PC-9 (cell line): ENCODE results near the gene SDR42E1. TPM values are rescaled to one million over a fixed set of nuclear protein-coding genes. Genes with fewer than 3 reads are reported as not detected.
A peak's percentile ranks its signal among the peaks of the same experiment; 100 is the strongest.

Experiments used
- BruUV-seq: library from RNA; stranded (reverse); fragments of 400-500 nt; replicated peaks from 2 replicates; lab custom pipeline; 2021; lab: Mats Ljungman, UMichigan
- CTCF ChIA-PET: fragments of 300-600 bp; sonication (Branson Sonifier 250); formaldehyde crosslinking; loops from one replicate; lab custom pipeline; 2022; ENCODE audit warnings: antibody characterized with exemption; lab: Charles Lee
- POLR2A ChIA-PET: fragments of 300-600 bp; sonication (Branson Sonifier 250); formaldehyde crosslinking; loops from one replicate; lab custom pipeline; 2022; ENCODE audit warnings: antibody characterized with exemption; ENCODE audit not compliant: unreplicated experiment; lab: Charles Lee
- DNase-seq, 2 experiments: peaks; one replicate each; pipeline versions ENCODE4 v3.0.0 to v3.0.0-alpha.2; 2015 to 2022; ENCODE audit warnings: mixed read lengths in 1 of 2
- H2AFZ ChIP-seq: fragments of 200-600 bp; sonication (generic); 2 replicates; pipeline ENCODE4 v1.8.1; 2017; ENCODE audit warnings: antibody characterized with exemption
- H3F3A ChIP-seq: fragments of 200-600 bp; sonication (generic); 2 replicates; pipeline ENCODE4 v1.8.1; 2017; ENCODE audit warnings: antibody characterized with exemption, mild to moderate bottlenecking, low read depth; ENCODE audit not compliant: insufficient read depth
- H3K27ac ChIP-seq: fragments of 200-600 bp; sonication (generic); 2 replicates; pipeline ENCODE4 v1.6.1; 2016; ENCODE audit warnings: mixed run types
- H3K27me3 ChIP-seq: fragments of 200-600 bp; sonication (generic); 2 replicates; pipeline ENCODE4 v1.6.1; 2016; ENCODE audit warnings: low read depth, mixed run types; ENCODE audit not compliant: insufficient read depth
- H3K36me3 ChIP-seq: fragments of 200-600 bp; sonication (generic); 2 replicates; pipeline ENCODE4 v1.6.1; 2016; ENCODE audit warnings: low read depth, mixed run types
- H3K4me1 ChIP-seq: fragments of 200-600 bp; sonication (generic); replicated peaks from 2 replicates; pipeline ENCODE4 v1.6.1; 2016; ENCODE audit warnings: mixed run types; ENCODE audit not compliant: insufficient read depth
- H3K4me2 ChIP-seq: fragments of 200-600 bp; sonication (generic); 2 replicates; pipeline ENCODE4 v1.6.1; 2017; ENCODE audit warnings: mixed run types
- H3K4me3 ChIP-seq: fragments of 200-600 bp; sonication (generic); 2 replicates; pipeline ENCODE4 v1.6.1; 2016; ENCODE audit warnings: mixed run types
- H3K79me2 ChIP-seq: fragments of 200-600 bp; sonication (generic); 2 replicates; pipeline ENCODE4 v1.6.1; 2017; ENCODE audit warnings: low read depth, mixed run types
- H3K9me2 ChIP-seq: fragments of 200-600 bp; sonication (generic); 2 replicates; pipeline ENCODE4 v1.8.1; 2017; ENCODE audit warnings: mild to moderate bottlenecking; ENCODE audit not compliant: insufficient read depth
- H3K9me3 ChIP-seq: fragments of 200-600 bp; sonication (generic); 2 replicates; pipeline ENCODE4 v1.8.1; 2016; ENCODE audit warnings: low read depth; ENCODE audit not compliant: insufficient read depth
- H4K20me1 ChIP-seq: fragments of 200-600 bp; sonication (generic); 2 replicates; pipeline ENCODE4 v1.8.1; 2017; ENCODE audit not compliant: insufficient read depth
- CTCF ChIP-seq: fragments of 200-600 bp; sonication (generic); conservative IDR thresholded peaks from 2 replicates; pipeline ENCODE4 v1.6.1; 2017; ENCODE audit warnings: mixed run types, antibody characterized with exemption, mild to moderate bottlenecking, moderate library complexity
- EZH2 ChIP-seq: fragments of 200-600 bp; sonication (generic); IDR thresholded peaks from 2 replicates; pipeline ENCODE4 v1.8.0; 2017; ENCODE audit warnings: antibody characterized with exemption, low read depth
- intact Hi-C: fragments of 100-400 bp; cut with micrococcal nuclease; formaldehyde crosslinking; loops from one replicate; pipeline ENCODE4 v1.10.0; 2022; ENCODE audit not compliant: unreplicated experiment
- total RNA-seq: library from RNA; stranded (reverse); gene quantifications from 2 replicates; pipeline ENCODE4 v1.2.3, GENCODE V29; 2021

Gene SDR42E1
- total RNA-seq, 1 experiment from 2014 or later, result 11.6 TPM

DNA sequence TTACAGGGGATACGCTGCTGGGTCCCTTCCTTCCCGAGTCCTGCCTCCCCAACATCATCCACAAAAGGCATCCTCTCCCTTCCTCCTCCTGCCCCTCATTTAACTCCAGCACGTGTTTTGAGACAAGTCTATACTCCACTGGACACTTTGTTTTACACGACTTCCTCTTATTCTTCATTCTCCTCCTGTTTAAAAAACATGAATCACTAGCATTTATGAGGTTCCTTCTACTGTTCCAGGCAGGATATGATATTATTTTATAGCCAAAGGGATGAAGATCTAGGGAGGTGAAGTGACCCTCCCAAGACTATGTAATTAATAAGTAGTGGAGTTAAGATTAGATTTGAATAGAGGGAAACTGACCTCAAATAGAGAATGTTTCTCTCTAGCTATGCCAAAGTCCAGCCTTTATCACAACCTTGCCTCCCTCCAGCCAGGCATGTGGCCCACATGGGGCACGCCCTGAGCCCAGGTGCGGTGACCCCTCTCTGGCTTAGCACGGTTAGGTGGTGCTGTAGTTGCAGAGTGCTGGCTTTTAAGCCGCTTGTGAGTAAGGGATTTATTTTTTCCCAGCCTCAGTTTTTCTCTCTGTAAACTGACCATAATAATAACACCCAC, 22.5 kb upstream of the SDR42E1 start:
- Histone ChIP-seq H4K20me1 (no peaks in the 10 kb centered on the region; the same call in 1 of the 2 replicates), H3K36me3 (no peaks in the 10 kb centered on the region), H3K9me3 (no peaks in the 10 kb centered on the region; the same call in 1 of the 2 replicates), H3K4me1 (no peaks in the 10 kb centered on the region), H3K27me3 (peaks cover 62% of the 10 kb centered on the region), H3F3A (no peaks in the 10 kb centered on the region), H3K27ac (no peak overlapping the region), H3K4me3 (no peak overlapping the region), H3K4me2 (no peak overlapping the region), H3K9me2 (no peaks in the 10 kb centered on the region), H2AFZ (no peak overlapping the region), H3K79me2 (no peaks in the 10 kb centered on the region)
- ChIA-PET POLR2A (no interaction called here), CTCF (no interaction called here)
- DNase-seq, result no peak
- no TSS peak for BruUV-seq
- intact Hi-C loops, result no loop called here
- TF ChIP-seq CTCF (no peak), EZH2 (no peak)

GRCh38 chr16:82033006-82033405, 21.7 kb upstream of the SDR42E1 start:
- Histone ChIP-seq H3K36me3 (no peaks in the 10 kb centered on the region), H2AFZ (no peak overlapping the region), H3K4me2 (no peak overlapping the region), H3K27ac (no peak overlapping the region), H3K9me3 (no peaks in the 10 kb centered on the region; the same call in 1 of the 2 replicates), H3K4me1 (no peaks in the 10 kb centered on the region), H3F3A (no peaks in the 10 kb centered on the region), H4K20me1 (no peaks in the 10 kb centered on the region; the same call in 1 of the 2 replicates), H3K9me2 (no peaks in the 10 kb centered on the region), H3K4me3 (no peak overlapping the region), H3K79me2 (no peaks in the 10 kb centered on the region), H3K27me3 (peaks cover 62% of the 10 kb centered on the region)
- no TSS peak for BruUV-seq
- POLR2A ChIA-PET, result no interaction called here
- no peak for DNase-seq
- CTCF ChIA-PET, result interaction anchor here (1.4 kb wide), 1 partner anchor 197 kb away, joined by 3 read pairs; no protein-coding TSS in a partner anchor
- intact Hi-C loops, result no loop called here
- TF ChIP-seq CTCF, result no peak
- TF ChIP-seq EZH2, result no peak

DNA sequence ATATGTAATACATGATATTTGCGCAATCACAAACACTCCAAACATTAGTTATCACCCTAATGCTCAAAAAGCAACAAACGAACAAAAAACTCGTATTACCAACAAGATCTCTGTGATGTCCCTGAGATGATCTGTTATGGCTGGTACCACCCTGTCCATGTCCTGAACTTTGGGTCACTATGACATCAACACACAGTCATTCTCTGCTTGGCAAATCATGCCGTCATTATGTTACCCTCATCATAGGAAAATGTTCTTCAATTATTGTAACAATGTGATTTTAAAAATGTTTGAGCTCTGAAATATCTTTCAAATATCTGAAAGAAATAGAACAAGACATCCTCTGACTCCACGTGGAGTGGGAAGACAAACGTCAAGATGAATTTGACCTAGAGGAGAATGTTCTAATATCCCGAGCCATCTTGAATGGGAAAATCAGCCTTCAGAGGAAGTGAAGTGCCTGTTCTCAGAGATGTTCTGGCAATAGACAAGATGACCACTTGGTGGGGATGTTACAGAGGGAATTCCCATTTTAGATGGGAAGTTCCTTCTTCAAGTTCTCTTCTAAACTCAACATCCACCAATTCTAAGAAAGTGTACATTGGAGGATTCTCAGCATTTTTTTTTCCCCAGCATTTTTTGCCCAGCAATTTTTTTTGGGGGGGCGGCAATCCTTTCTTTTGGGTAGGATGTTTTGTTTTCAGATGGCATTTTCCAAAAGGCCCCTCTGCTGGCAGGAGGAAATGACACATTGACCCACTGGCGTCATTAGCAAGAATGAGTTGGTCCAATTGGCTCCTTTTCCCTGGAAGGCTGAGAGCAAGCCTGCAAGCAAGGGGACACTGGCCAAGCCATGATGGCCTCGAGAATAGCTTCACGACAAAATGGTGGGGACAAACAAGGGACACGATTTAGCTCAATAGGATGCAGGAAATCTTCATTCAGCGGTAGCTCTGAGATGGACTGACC, 20.1 kb upstream of the SDR42E1 start:
- TF ChIP-seq EZH2 (no peak), CTCF (peak; percentile 47)
- Histone ChIP-seq H3F3A (no peaks in the 10 kb centered on the region), H3K4me3 (no peak overlapping the region), H3K9me2 (no peaks in the 10 kb centered on the region), H2AFZ (no peak overlapping the region), H3K9me3 (no peaks in the 10 kb centered on the region), H3K4me1 (no peaks in the 10 kb centered on the region), H3K79me2 (no peaks in the 10 kb centered on the region), H3K27me3 (peaks cover 70% of the 10 kb centered on the region), H3K4me2 (no peak overlapping the region), H4K20me1 (no peaks in the 10 kb centered on the region; the same call in 1 of the 2 replicates), H3K27ac (no peak overlapping the region), H3K36me3 (no peaks in the 10 kb centered on the region)
- intact Hi-C loops, result loop anchor here (2.0 kb wide), 1 partner anchor 199 kb away; no protein-coding TSS in a partner anchor
- DNase-seq, result no peak
- BruUV-seq, result no TSS peak
- POLR2A ChIA-PET, result no interaction called here
- CTCF ChIA-PET, result interaction anchor here (1.4 kb wide), 1 partner anchor 199 kb away, joined by 3 read pairs; no protein-coding TSS in a partner anchor
